Measurements from ENCODE around the gene PLCH1.
"Not testable (repeated sequence)": the region's sequence is repeated elsewhere in the genome, so short reads cannot be mapped to it uniquely, and the experiment has no call there.

Gene PLCH1

DNA sequence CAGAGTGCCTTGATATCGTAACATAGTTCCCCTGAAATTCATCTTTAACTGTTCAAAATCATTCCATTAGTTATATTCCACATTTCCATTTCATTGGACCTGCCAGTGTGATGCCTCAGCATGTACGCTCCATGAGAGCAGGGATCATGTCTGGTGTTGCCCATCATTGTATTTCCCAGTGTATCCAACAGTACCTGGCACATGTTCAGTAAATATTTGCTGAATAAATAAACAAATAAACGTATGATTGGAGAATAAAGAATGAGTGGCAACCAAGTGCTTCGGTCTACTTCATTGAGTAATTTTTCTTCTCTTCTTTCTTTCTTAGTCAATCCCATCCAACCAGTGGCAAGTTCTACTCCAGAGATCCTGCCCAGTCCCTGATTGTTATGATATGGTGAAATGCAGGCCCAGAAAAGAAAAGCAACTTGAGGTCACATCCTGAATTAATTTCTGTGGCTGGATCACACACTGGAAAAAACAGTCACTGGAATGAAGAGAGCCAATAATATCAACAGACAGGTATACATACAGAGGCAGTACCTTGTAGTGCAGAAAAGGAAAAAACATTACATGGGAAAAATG is 101.2 kb downstream of the PLCH1 start:
- DNase-seq (ENCODE audit: low read depth): no peak

DNA sequence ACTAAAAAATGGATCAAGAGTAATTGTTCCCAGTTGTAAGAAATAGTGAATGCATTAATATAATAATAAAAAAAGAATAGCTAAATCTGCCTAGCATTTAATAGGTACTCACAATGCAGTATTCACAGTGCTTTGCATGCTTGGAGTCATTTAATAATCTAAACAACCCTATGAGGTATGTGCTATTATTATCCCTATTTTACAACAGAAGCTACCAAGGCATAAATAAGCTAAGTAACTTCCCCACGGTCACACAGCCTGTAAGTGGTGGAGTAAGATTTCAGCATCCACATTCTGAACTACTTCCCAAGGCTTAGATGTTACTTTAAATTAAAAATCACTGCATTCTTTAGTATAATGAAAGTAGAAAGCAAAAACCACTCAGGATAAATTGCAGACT is 102.9 kb downstream of the PLCH1 start:
- DNase-seq (ENCODE audit: low read depth): no peak

DNA sequence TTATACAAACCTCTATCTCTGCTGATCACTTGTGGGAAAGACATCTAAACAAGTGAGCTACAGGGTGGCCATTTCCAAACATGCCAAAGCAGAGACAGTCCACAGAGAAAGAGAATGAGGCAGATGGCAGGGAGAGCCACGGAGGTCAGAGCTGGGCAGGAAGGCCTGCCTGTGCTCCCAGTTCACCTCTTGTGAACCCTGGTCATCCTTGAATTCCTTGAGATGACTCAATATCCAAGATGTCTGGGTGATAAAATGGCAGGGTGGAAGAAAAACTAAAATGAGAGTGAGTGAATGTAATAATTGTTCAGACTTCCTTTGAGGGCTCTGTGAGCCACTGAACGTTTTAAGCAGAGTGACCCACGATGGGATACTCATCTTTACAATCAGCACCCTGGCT is 104.8 kb downstream of the PLCH1 start:
- DNase-seq (ENCODE audit: low read depth): no peak

DNA sequence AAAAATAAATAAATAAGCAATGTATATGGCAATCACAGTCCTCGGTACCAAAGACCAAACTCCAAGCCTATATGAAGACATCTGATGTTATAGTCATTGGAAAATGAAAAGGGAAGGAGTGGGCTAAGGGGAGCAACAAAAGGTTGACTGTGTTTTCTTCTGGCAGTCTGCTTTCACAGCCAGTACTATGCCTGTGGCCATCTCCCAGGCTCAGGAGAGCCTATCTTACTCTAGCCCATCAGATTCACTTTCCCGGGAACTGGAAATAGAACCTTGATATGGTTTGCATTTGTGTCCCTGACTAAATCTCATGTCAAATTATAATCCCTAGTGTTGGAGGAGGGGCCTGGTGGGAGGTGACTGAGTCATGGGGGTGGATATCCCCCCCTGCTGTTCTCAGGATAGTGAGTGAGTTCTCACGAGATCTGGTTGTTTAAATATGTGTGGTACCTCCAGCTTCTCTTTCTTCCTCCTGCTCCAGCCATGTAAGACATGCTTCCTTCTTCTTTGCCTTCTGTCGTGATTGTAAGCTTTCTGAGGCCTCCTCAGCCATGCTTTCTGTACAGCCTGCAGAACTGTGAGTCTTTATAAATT is 105.3 kb downstream of the PLCH1 start:
- no peak for DNase-seq (ENCODE audit: low read depth)

DNA sequence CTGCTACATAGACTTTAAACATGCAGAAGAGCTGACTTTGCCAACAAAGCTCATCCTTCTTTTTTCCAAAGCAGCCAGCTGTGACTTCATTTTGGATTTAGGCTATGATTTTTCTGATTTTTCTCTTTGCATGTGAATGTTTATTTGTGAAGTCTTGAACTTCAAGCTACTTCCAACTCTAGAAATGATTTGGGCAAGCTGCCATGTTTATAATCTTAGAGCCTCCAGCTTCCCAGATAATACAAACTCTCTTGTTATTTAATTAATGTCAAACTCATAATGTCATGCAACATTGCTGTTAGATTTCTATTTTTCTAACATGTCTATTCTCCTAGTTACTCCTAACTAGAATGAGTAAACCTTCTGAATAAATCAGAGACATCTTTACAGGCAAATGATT is 106.4 kb downstream of the PLCH1 start:
- DNase-seq (ENCODE audit: low read depth): not testable (repeated sequence)

DNA sequence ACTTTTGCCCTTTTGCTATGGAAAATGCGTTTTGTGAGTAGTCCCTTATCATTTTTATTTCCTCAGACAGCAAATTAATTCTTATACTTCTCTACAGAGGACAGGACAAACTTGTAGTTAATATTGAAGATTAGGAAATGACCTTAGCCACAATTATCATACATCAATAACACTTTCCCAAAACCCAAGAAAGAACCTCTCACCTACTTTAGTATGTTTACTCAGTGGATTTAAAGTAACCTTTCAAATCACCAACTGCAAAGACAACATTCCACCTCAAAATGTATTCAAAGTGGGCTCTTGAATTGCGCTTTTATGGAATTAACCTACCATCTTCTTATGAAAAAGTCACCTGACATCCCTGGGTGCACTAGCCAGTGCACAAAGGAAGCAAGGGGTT is 107.3 kb downstream of the PLCH1 start:
- no peak for DNase-seq (ENCODE audit: low read depth)

DNA sequence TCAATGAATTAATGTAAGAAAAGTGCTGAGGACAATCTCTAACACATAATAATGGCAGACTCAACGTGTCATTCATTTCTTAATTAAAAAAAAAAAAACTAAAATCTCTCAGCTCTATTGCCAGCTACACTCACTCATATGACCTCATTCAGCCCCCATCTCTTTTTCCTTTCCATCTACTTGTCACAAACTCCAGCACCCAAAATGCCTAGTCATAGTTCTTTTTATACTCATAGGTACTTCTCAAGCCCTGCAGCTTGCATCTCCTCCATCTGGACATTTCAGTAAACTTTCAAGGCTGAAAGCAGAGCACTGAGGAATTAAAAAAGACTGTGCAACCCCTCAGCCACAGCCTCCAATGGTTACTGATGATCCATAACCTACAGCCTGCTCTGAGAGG is 109.8 kb downstream of the PLCH1 start:
- DNase-seq (ENCODE audit: low read depth): no peak

DNA sequence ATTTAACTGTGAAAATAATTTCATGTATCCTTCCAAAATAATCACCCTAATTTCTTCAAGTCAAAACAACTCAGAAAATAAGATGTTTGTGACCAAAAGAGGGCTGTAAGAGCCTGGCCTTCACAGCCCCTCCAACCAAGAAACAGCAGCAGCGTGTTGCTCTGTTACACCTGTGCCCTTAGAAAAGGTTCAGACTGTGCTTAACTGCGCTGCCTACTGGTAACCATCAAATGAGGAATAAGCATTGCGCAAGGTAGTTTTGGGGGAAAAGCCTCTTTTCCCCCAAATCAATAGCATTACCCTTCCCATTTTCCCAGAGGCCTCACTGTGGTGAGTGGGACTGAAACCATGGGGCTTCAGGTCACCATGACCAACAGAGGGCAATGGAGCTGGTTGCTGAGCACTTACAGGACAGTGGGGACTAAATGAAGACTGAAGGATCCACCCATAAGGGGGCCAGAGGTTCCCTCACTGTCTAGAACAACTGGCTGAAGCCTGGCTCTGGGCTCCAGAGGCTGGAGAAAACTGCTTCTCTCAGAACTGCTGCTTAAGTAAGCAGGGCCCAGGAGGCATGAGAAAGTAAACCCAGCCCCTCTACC is 110.7 kb downstream of the PLCH1 start:
- DNase-seq (ENCODE audit: low read depth): no peak

DNA sequence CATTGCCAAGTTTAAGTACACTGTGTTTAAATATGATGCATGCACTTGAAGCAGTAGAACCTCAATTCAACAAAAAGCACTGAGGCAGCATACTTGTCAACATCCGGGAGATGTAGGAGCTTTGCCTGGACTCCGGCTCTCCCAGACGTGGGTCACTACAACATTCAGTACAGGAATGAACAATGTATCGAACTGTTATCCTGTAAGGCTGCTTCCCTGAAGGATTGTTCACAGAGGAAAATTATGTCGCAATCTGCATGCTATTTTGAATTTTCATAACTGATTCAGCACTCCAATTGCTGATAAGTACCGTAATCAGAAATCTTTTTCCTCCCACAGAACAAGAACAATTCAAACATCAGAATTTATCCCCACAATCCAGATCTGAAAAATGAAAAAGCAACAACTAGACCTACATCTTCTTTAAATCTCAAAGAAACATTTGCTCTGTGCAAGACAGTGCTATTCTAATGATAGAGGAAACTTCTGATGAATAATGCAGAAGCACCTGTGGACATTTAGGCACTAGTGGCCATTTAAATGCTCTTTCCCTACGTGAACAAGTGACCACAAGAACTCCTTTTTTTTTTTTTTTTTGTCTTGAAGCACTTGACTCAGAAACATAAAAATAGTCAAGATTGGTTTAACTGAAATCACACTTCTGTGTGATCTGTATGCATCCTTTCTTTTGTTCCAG is 113.4 kb downstream of the PLCH1 start:
- DNase-seq (ENCODE audit: low read depth): no peak

DNA sequence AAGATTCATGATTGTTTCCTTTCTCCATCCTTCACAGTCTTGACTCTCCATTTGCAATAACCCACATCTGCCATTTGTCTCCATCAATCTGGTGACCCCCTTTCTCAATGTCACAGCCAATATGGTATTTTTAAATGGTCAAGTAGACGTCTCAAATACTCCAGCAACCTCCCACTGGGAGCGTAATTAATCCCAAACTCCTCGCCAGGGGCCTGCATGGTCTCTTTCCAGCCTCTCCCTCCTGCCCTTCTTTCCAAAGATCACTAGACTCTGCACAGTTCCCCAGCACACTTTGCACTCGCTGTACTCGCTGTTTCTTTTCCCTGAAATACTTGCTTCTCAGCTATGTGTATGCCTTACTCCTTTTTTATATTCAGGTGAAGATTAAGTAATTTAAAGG is 115.3 kb downstream of the PLCH1 start:
- DNase-seq (ENCODE audit: low read depth): no peak

DNA sequence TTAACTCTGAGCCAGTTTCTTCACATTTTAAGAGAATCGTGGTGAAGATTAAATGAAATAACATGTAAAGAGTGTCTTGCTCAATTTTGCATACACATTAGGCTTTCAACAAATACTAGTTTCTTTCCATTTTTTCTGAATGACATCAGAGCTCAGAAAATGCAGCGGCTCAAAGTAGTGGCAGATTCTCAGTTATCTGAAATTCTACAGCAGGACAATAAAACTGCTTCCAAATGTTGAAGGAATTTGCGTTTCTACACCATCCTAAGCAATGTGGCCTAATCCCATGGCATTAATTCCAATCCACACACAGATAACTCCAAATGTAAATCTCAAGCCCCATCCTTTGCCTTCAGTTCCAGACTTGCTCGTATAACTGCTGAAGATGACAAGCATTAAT is 115.8 kb downstream of the PLCH1 start:
- DNase-seq (ENCODE audit: low read depth): no peak

DNA sequence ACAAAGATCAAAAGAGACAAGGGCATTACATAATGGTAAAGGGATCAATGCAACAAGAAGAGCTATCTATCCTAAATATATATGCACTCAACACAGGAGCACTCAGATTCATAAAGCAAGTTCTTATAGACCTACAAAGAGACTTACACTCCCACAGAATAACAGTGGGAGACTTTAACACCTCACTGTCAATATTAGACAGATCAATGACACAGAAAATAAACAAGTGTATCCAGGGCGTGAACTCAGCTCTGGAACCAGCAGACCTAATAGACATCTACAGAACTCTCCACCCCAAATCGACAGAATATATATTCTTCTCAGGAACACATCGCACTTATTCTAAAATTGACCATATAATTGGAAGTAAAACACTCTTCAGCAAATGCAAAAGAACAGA is 122.2 kb downstream of the PLCH1 start:
- DNase-seq (ENCODE audit: low read depth): not testable (repeated sequence)

DNA sequence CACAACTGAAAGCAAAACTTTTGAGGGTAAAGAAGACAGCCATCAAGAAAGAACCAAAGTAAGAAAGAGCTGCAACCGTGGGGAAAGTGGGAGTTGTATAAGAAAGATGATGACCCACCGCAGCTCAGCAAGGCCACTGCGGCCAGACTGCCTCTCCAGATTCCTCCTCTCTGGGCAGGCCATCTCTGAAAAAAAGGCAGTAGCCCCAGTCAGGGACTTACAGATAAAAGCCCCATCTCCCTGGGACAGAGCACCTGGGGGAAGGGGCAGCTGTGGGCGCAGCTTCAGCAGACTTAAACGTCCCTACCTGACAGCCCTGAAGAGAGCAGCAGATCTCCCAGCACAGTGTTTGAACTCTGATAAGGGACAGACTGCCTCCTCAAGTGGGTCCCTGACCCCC is 124.3 kb downstream of the PLCH1 start:
- not testable (repeated sequence) for DNase-seq (ENCODE audit: low read depth)

DNA sequence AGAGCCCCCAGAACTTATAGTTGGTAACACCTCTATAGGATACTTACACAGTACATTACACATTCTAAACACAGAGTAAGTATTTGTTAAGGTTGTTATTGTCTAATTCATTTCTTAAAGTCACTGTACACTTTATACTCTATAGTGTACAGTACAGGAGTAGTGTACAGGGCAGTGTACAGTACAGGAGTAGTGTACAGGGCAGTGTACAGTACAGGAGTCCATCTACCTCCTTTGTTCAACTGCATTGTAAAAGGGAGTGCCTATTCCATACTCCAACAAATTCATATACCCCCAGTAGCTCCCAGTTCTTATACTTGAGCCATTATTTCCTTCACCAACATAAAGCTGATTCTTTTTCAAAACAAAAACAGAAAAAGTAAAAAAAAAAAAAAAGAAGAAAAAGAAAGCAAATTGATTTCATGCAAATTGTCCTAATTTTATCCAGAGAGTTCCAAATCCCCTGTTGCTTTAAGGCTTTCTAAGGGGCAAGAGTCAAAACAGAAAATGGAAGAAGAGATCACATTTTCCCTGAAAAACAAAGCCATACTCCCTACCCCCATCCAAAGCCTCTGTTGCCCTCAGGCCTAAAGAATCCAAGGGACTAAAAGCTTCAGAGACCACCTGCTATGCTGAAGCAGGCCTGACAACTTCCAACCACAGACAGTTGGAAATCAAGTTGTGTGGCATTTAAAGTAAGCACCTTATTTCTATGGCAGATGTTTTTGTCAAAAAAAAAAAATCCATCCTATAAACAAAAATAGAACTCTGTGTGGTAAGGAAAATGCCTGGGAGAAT is 125.6 kb downstream of the PLCH1 start:
- no peak for DNase-seq (ENCODE audit: low read depth)

DNA sequence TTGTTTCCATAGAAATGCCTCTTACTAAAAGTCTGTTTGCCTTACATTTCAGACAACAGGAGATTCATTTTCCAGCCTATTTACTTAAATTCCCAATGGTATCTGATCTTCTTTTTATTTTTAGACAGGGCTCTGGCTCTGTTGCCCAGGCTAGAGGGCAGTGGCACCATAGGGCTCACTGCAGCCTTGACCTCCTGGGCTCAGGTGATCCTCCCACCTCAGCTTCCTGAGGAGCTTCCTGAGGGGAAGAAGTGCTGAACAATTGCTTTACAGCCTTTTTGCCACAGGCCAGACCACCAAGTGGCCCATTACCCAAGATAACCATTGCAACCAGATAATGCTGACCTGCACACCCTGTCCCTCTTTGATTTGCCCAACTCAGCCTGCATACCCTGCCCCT is 126.3 kb downstream of the PLCH1 start:
- no peak for DNase-seq (ENCODE audit: low read depth)

DNA sequence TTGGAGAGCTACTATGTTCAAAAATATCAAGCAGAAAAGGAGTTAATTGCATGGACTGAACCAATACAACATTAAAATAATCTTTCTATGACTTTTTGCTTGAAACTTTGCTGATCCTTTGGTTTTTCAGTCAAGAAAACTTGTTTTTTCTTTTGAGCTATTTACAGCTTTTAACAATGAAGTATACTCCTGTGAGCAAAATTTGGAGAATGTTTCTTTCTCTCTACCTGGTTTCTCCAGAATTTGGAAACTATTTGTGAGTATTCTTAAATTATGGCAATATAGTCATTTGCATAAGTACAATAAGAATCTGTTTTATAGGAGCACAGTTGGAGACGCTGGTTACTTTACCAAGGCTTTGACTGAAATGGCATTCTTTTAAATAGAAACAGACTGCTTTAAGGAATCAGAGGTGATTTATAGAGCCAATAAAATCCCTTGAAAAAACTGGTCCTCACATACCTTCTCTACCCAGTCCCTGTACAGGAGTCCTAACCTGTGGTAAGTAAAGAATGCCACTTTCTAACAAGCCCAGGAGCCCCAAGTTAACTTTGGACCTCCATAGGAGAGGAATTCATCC is 127.4 kb downstream of the PLCH1 start:
- DNase-seq (ENCODE audit: low read depth): no peak

DNA sequence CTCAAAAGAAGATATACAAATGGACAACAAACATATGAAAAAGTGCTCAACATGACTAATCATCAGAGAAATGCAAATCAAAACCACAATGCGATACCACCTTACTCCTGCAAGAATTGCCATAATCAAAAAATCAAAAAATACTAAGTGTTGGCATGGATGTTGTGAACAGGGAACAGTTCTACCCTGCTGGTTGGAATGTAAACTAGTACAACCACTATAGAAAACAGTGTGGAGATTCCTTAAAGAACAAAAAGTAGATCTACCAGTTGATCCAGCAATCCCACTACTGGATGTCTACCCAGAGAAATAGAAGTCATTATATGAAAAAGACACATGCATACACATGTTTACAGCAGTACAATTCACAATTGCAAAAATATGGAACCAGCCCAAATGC is 129.7 kb downstream of the PLCH1 start:
- DNase-seq (ENCODE audit: low read depth): not testable (repeated sequence)

DNA sequence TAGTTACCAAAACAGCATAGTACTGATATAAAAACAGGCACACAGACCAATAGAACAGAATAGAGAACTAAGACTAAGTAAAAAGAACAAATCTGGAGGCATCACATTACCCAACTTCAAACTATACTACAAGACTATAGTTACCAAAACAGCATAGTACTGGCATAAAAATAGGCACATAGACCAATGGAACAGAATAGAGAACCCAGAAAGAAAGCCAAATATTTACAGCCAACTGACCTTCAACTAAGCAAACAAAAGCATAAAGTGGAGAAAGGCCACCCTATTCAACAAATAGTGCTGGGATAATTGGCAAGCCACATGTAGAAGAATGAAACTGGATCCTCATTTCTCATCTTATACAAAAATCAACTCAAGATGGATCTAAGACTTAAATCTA is 130.5 kb downstream of the PLCH1 start:
- not testable (repeated sequence) for DNase-seq (ENCODE audit: low read depth)

DNA sequence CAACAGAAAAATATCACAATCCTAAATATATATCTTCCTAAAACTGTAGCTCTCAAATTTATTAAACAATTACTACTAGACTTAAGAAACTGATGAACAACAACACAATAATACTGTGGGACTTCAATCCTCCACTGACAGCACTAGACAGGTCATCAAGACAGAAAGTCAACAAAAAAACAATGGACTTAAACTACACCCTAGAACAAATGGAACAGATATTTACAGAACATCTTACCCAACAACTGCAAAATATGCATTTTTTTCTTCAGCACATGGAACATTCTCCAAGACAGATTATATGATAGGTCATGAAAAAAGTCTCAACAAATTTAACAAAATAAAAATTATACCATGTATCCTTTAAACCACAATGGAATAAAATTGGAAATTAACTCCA is 133.4 kb downstream of the PLCH1 start:
- DNase-seq (ENCODE audit: low read depth): no peak

DNA sequence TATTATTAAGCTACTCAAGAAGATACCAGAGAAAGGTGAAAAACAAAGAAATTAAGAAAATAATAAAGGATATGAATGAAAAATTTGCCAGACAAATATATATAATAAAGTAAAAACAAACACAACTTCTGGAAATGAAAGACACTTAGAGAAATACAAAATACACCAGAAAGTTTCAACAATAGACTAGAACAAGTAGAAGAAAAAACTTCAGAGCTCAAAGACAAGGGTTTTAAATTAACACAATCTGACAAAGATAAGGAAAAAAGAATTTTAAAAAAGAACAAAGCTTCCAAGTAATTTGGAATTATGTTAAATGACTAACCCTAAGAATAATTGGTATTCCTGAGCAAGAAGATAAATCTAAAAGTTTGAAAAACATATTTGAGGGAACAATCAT is 135.3 kb downstream of the PLCH1 start:
- no peak for DNase-seq (ENCODE audit: low read depth)

DNA sequence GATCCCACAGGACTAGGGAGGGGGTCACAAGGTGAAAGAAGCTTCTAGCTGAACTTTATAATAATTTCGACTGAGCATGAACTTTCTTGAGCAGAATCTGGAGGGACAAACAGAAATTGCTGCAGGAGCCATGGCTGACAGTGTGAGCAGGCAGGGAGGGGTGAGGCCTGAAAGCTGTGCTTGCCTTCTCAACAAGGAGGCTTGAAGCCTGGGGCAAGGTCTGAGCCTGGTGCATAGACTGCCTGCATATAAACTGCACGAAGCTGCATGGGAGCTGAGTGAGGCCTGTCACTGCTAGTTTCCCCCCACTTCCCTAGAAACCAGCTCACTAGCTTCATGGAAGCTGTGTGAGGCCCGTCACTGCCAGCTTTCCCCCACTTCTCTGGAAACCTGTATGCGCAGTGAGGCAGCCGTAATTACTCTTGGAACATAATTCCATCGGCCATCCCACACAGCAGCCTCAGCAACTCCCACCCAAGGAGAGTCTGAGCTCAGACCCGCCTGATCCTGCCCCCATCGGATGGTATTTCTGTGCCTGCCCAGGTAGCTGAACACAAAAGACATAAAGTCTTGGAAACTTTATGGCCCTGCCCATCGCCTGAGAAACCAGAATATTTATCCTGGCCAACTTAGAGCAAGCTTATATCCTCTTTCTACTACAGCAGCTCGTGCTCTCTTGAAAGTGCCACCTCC is 136.5 kb downstream of the PLCH1 start:
- DNase-seq (ENCODE audit: low read depth): no peak

DNA sequence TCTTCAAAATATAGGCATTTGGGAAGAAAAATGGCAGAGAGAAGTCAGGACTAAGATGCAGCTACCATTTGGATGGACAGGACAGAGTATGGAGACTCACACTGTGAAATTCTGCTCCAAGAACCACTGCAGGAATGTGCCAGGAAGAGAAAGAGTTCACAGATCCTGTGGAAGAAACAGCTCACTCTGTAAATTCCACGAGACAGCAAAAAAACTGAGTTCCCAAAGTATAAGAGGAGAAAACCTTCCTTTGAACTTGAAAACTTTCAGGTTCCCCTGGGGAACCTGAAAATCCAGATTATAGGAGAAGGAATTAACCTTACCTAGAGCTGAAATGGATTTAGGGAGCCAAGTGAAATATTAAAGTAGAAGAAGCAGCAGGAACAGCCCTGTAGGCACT is 137.1 kb downstream of the PLCH1 start:
- DNase-seq (ENCODE audit: low read depth): no peak

Measured in activated T-helper 1 cell treated with Interleukin-2 at 50 U/mL for 16 hours (primary cell).